ENCODE data around the gene CNTNAP2.

GRCh38 chr7:147653456-147653855, 1536.9 kb downstream of the CNTNAP2 start:
- no peak for TF ChIP-seq CTCF (conservative IDR thresholded peaks at IDR 0.05 in 1 of 2, IDR thresholded peaks at IDR 0.05 in 1 of 2; ENCODE audit: low read depth in 1 of 2, low read length in 2 of 2)
- no peak for TF ChIP-seq EZH2 (IDR thresholded peaks at IDR 0.05; ENCODE audit: low read length, missing control alignments)

Measured in fibroblast of lung (primary cell).